Naive thymus-derived CD8-positive, alpha-beta T cell (primary cell): ENCODE data around the gene UBTF. TPM values are rescaled to one million over a fixed set of nuclear protein-coding genes. Genes with fewer than 3 reads are reported as not detected.

Experiments
- ATAC-seq, 2 donors: fragments of 150-1000 bp; cut with Tn5 transposase in 1 of 2; sonication (Bioruptor Pico), chemical (Tn5 transposase) in 1 of 2; 1 replicate in 1 of 2; 2 replicates in 1 of 2; pipeline ENCODE4 v1.10.0; 2021; ENCODE audit warnings: mild to moderate bottlenecking in 2 of 2, moderate library complexity in 2 of 2
- POLR2A ChIA-PET: fragments of 350-600 bp; sonication (Branson Sonifier 250); formaldehyde crosslinking; loops from one replicate; lab custom pipeline; 2021; ENCODE audit warnings: antibody characterized with exemption; lab: Charles Lee
- DNase-seq, 10 donors: peaks; one replicate each; pipeline versions ENCODE4 v3.0.0 to v3.0.0-alpha.2; 2020 to 2022
- H3K27ac Mint-ChIP-seq, 10 donors: one replicate each; pipeline ENCODE4 v1.8.0; 2020 to 2022; ENCODE audit warnings: mild to moderate bottlenecking in 10 of 10, mixed read lengths in 10 of 10, moderate library complexity in 4 of 10, inconsistent platforms in 1 of 10
- H3K27me3 Mint-ChIP-seq, 5 donors: one replicate each; pipeline ENCODE4 v1.8.0; 2021 to 2022; ENCODE audit warnings: mixed read lengths in 5 of 5
- H3K36me3 Mint-ChIP-seq, 3 donors: one replicate each; pipeline ENCODE4 v1.8.0; 2020 to 2022; ENCODE audit warnings: mixed read lengths in 3 of 3, mild to moderate bottlenecking in 2 of 3, inconsistent platforms in 1 of 3
- H3K4me1 Mint-ChIP-seq, 4 donors: one replicate each; pipeline ENCODE4 v1.8.0; 2021 to 2022; ENCODE audit warnings: mixed read lengths in 4 of 4
- H3K4me3 Mint-ChIP-seq, 10 donors: one replicate each; pipeline ENCODE4 v1.8.0; 2020 to 2022; ENCODE audit warnings: mild to moderate bottlenecking in 10 of 10, mixed read lengths in 10 of 10, moderate library complexity in 6 of 10, inconsistent platforms in 1 of 10
- H3K9me3 Mint-ChIP-seq, 9 donors: one replicate each; pipeline ENCODE4 v1.8.0; 2020 to 2022; ENCODE audit warnings: mixed read lengths in 9 of 9, mild to moderate bottlenecking in 3 of 9, inconsistent platforms in 1 of 9, moderate library complexity in 1 of 9
- polyA plus RNA-seq, 3 donors: library from polyadenylated mRNA; unstranded; fragments of 300-500 nt; fragmentation: Illumina TruSeq; gene quantifications; one replicate each; pipeline ENCODE4 v1.2.3, GENCODE V29; 2021
- total RNA-seq, 8 experiments: library from RNA in 2 of 8; stranded (reverse) in 2 of 8; gene quantifications; one replicate each; pipeline ENCODE4 v1.2.3 and lab custom pipeline; 2021 to 2026

UBTF gene
- total and polyA plus RNA-seq, 5 experiments from 2014 or later, result 41.5 to 362 (median 94.2) TPM

DNA sequence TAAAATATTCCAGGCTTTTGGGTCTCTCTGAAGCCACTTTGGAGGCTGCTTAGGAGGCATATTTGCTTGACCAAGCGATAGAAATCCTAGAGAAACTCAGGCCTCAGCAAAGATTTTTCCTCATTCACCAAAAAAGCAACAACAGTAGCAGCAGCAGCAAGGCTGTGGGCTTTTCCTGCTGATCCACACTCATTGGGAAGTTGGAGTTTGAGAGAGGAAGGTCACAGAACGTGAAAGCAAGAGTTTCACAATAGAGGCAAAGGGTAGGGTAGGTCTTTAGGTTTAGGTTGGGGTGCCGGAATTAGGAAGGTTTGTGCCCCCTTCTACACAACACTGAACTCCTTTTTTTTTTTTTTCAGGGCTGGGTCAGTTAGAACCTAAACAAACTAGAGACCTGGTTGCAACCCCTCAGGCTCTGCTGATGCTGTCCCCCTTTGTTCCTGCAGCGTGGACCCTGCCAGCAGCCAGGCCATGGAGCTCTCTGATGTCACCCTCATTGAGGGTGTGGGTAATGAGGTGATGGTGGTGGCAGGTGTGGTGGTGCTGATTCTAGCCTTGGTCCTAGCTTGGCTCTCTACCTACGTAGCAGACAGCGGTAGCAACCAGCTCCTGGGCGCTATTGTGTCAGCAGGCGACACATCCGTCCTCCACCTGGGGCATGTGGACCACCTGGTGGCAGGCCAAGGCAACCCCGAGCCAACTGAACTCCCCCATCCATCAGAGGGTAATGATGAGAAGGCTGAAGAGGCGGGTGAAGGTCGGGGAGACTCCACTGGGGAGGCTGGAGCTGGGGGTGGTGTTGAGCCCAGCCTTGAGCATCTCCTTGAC lies 30.7 kb downstream of the UBTF start:
- Mint-ChIP-seq H3K4me3 (peak overlapping the region; percentile 95 to 100 (median 99)), H3K9me3 (no peaks in the 10 kb centered on the region), H3K36me3 (peaks cover 0 to 31% (median 0%) of the 10 kb centered on the region in 3 donors), H3K27ac (peak overlapping the region; percentile 98 to 100 (median 100)), H3K4me1 (peaks cover 17 to 43% (median 43%) of the 10 kb centered on the region in 4 donors), H3K27me3 (no peaks in the 10 kb centered on the region)
- POLR2A ChIA-PET, result interaction anchor here (0.5 to 6.3 kb wide), 6 partner anchors 11 to 959 kb away, joined by 3 to 111 read pairs (median 4); partner anchors contain the start of genes ATXN7L3, HEXIM1 and UBTF
- no peak for ATAC-seq
- no peak for DNase-seq

DNA sequence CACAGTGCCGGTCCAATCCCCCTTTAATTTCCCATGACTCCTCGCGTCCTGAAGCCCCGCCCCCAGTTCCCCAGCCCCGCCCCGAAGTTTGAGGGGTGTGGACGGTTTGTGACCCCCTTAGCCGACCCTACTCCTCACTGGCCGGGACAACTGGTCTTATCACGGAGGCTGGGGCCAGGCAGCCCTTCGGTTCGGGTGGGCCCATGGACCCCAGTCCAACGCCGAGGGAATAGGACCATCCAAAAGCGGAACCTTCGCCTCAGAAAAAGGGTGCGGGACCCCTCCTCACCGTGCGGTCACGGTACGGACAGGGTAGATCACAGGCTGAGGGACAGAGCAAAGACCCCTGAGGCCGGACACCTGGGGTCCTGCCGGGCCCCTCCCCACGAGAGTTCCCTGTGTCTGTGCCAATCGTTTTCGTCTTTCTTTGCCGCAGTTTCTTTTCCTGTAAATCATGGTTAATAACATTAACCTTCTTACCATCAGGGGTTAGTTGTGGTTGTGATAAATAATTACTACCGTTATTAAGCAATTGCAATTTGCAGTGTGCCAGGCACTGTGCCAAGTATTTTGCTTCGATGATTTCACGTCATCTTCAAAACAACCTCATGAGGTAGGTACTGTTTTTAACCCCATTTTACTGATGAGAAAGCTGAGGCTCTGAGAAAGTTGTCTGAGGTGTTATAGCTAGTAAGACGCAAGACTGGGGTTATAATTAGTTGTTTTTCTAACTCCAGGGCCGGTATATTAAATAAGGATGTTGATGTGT lies 32.2 kb downstream of the UBTF start:
- peak overlapping the region; percentile 98 to 100 (median 100) for H3K27ac Mint-ChIP-seq
- peaks cover 0 to 28% (median 0%) of the 10 kb centered on the region in 3 donors for H3K36me3 Mint-ChIP-seq
- peaks cover 17 to 52% (median 47%) of the 10 kb centered on the region in 4 donors for H3K4me1 Mint-ChIP-seq
- no peaks in the 10 kb centered on the region for H3K27me3 Mint-ChIP-seq
- DNase-seq (no peak), ATAC-seq (peak; percentile 62 to 65)
- no peaks in the 10 kb centered on the region for H3K9me3 Mint-ChIP-seq
- peak overlapping the region; percentile 95 to 100 (median 99) for H3K4me3 Mint-ChIP-seq
- POLR2A ChIA-PET, result interaction anchor here (0.5 to 6.3 kb wide), 17 partner anchors 12 to 974 kb away, joined by 3 to 111 read pairs (median 6); partner anchors contain the start of genes ATXN7L3, HDAC5, HEXIM2 and TMEM101

DNA sequence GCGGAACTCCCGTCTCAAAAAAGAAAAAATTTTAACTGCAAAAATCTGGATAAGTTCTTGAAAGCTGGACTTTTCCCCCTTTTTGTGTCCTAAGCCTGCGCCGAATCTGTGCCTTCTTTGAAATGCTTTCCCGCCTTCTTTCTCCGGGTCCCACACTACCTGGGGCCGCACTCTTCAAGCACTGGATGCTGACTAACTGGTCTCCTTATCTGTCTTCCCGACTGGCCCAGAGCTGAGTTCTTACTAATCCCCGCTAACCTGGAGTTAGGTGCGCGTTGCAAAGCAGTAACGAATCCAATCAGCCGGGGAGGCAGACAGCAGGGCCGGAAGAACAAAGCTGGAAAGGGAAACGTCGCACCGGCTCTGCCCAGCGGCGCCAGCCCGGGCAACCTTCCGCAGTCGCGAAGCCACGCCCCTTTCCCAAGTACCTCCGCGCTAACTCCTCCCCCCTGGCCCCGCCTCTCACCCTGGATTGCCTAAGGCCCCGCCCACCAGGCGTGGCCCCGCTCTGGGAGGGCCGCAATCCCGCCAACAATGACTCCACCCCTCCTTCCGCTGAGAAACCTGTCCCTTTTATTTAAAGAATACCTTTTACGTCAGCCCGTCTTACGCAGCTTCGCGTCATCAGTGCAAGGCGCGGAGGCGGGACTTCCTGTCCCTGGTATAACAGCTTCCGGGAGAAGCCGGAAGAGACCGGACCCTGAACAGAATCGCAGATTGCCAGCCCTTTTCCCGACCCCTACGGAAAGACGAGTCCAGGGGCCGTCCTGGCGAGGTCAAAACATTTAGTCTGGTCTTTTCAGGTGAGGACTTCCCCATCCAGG lies 33.0 kb downstream of the UBTF start, which contains the start of gene TMUB2:
TMUB2 (plus strand) TSS at position 666 of the 824 bp plus-strand sequence. CDS start 737 bp downstream, outside the sequence.
- Mint-ChIP-seq H3K27ac (peak within 1 kb of the TSS; percentile 98 to 100 (median 100)), H3K27me3 (no peaks in the 10 kb centered on the region), H3K4me1 (peaks cover 23 to 58% (median 49%) of the 10 kb centered on the region in 4 donors), H3K9me3 (no peaks in the 10 kb centered on the region), H3K4me3 (peak within 1 kb of the TSS; percentile 95 to 100 (median 99)), H3K36me3 (peaks cover 0 to 34% (median 5%) of the 10 kb centered on the region in 3 donors)
- DNase-seq, result peak; percentile 98 to 100 (median 99)
- POLR2A ChIA-PET, result interaction anchor here (0.5 to 6.3 kb wide), 20 partner anchors 13 to 975 kb away, joined by 3 to 111 read pairs (median 6); partner anchors contain the start of genes ASB16, ATXN7L3, HDAC5 and HEXIM2
- ATAC-seq, result peak; percentile 88 to 90

DNA sequence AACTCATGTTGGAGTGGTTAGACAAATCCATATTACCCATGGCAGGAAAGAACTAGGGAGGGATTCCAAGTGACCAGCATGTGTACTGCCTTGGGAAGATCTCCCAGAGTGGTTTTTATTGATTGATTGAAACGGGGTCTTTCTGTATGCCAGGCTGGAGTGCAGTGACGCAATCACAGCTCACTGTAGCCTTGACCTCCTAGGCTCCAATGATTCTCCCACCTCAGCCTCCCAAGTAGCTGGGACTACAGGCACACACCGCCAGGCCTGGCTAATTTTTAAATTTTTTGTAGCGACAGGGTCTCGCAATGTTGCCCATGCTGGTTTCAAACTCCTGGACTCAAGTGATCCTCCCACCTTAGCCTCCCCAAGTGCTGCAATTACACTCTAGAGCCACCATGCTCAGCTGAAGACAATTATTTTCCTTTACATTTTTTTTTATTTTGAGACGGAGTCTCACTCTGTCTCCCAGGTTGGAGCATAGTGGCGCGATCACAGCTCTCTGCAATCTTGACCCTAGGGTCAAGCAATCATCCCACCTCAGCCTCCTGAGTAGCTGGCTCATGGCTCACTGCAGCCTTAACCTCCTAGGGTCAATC lies 35.2 kb downstream of the UBTF start:
- H3K9me3 Mint-ChIP-seq, result no peaks in the 10 kb centered on the region
- H3K4me3 Mint-ChIP-seq, result peak overlapping the region in 7 of 10 donors; percentile 15 to 100 (median 48)
- no peaks in the 10 kb centered on the region for H3K27me3 Mint-ChIP-seq
- ATAC-seq (no peak), DNase-seq (no peak)
- peaks cover 0 to 25% (median 6%) of the 10 kb centered on the region in 3 donors for H3K36me3 Mint-ChIP-seq
- POLR2A ChIA-PET, result interaction anchor here (1.0 to 6.3 kb wide), 5 partner anchors 8 to 143 kb away, joined by 3 to 111 read pairs (median 10); partner anchors contain the start of genes ATXN7L3, HDAC5 and UBTF
- H3K4me1 Mint-ChIP-seq, result peaks cover 20 to 53% (median 44%) of the 10 kb centered on the region in 4 donors
- H3K27ac Mint-ChIP-seq, result peak overlapping the region in 6 of 10 donors; percentile 19 to 62 (median 38)

DNA sequence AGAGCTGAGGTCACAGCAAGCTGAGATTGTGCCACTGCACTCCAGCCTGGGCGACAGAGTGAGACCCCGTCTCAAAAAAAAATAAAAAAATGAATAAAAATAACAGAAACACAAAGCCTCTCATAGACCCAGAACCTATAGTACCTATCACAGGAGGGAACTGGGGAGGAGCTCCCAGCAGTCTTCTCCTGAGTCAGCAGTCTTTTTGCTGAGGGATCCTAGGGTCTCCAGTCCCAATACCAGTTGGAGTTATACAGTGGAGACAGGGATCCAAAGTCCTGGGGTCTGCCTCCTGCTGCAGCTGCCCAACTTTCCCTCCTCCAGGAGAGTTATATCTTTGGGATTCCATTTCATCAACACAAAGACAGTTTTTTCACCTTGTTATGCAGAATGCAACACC lies 36.5 kb downstream of the UBTF start:
- Mint-ChIP-seq H3K27ac (peak overlapping the region in 3 of 10 donors; percentile 31 to 67 (median 62)), H3K27me3 (no peaks in the 10 kb centered on the region), H3K4me1 (peaks cover 20 to 48% (median 40%) of the 10 kb centered on the region in 4 donors), H3K9me3 (no peaks in the 10 kb centered on the region), H3K4me3 (peak overlapping the region in 4 of 10 donors; percentile 28 to 74 (median 34)), H3K36me3 (peaks cover 0 to 29% (median 6%) of the 10 kb centered on the region in 3 donors)
- no peak for ATAC-seq
- no peak for DNase-seq
- POLR2A ChIA-PET, result interaction anchor here (1.7 kb wide), 1 partner anchor 144 kb away, joined by 10 read pairs; no protein-coding TSS in a partner anchor

DNA sequence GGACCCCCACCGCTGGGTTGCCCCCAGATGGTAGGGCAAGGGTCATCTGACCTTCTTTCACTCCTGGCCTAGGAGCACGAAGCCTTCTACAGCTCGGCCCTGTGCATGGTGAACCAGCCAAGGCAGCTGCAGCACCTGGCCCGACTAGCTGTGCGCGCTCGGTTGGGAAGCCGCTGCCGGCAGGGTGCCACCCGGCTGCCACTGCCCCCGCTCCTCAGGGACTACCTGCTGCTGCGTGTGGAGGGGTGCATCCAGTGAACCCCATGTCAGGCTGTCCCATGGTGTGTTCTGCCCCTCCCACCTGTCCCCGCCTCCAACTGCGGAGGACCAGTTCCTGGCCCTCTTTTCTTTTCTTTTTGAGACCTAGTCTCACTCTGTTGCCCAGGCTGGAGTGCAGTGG lies 41.3 kb downstream of the UBTF start:
- Mint-ChIP-seq H3K36me3 (peaks cover 0 to 28% (median 12%) of the 10 kb centered on the region in 3 donors), H3K4me1 (peaks cover 4 to 12% (median 9%) of the 10 kb centered on the region in 4 donors), H3K4me3 (no peak overlapping the region), H3K27me3 (no peaks in the 10 kb centered on the region), H3K9me3 (no peaks in the 10 kb centered on the region), H3K27ac (peak overlapping the region in 1 of 10 donors; percentile 56)
- POLR2A ChIA-PET, result no interaction called here
- DNase-seq, result no peak
- ATAC-seq, result no peak

DNA sequence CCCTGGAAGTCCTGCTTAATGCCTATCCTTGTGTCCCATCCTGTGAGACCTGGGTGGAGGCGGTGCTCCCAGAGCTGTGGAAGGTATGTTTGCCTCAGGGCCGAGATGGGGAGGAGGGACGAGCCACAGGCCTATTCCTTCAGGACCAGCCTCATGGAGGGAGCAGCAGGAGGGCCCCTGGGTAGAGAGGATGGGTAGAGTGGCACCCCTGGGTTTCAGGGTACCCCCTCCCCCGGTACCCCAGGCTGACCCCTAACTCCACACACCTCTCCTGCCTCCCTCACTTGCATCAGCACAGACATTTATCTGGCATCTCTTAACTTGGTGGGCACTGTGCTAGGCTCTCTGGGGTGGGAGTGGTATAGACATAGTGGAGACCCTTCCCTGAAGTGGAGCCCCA lies 41.8 kb downstream of the UBTF start:
- no peak for ATAC-seq
- peaks cover 0 to 28% (median 12%) of the 10 kb centered on the region in 3 donors for H3K36me3 Mint-ChIP-seq
- no peak for DNase-seq
- no peaks in the 10 kb centered on the region for H3K27me3 Mint-ChIP-seq
- peak overlapping the region in 3 of 10 donors; percentile 56 to 64 (median 56) for H3K27ac Mint-ChIP-seq
- no peaks in the 10 kb centered on the region for H3K9me3 Mint-ChIP-seq
- POLR2A ChIA-PET, result no interaction called here
- H3K4me1 Mint-ChIP-seq, result peaks cover 4 to 10% (median 7%) of the 10 kb centered on the region in 4 donors
- H3K4me3 Mint-ChIP-seq, result no peak overlapping the region

DNA sequence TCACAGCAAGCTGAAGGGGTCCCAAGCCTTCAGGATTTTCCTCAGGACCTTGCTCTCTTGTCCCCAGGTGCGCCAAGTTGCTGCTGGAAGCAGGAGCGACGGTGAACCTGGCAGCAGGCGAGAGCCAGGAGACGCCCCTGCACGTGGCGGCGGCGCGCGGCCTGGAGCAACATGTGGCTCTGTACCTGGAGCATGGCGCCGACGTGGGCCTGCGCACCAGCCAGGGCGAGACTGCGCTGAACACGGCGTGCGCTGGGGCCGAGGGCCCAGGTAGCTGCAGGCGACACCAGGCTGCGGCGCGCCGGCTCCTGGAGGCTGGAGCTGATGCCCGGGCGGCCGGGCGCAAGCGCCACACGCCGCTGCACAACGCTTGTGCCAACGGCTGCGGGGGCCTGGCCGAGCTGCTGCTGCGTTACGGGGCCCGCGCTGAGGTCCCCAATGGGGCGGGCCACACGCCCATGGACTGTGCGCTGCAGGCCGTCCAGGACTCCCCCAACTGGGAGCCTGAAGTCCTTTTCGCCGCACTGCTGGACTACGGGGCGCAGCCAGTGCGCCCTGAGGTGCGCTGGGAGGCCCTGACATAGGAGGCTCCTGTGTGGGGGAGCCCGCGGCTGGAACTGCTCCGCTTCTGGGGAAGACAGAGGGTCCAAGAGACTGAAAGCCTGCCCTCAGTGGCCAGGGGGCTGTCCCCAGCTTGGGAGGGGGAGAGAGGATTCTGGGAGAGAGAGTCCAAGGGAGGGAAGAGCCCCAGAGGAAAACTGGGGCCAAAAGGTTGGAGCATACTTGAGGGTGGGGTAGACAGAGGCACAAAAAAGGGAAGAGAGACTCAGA lies 42.6 kb downstream of the UBTF start:
- no peak overlapping the region for H3K4me3 Mint-ChIP-seq
- no peaks in the 10 kb centered on the region for H3K27me3 Mint-ChIP-seq
- DNase-seq (no peak), ATAC-seq (no peak)
- H3K9me3 Mint-ChIP-seq, result no peaks in the 10 kb centered on the region
- H3K27ac Mint-ChIP-seq, result peak overlapping the region in 5 of 10 donors; percentile 17 to 76 (median 56)
- POLR2A ChIA-PET, result interaction anchor here (1.3 kb wide), 1 partner anchor 8 kb away, joined by 3 read pairs; no protein-coding TSS in a partner anchor
- peaks cover 3 to 7% (median 5%) of the 10 kb centered on the region in 4 donors for H3K4me1 Mint-ChIP-seq
- peaks cover 0 to 25% (median 10%) of the 10 kb centered on the region in 3 donors for H3K36me3 Mint-ChIP-seq

DNA sequence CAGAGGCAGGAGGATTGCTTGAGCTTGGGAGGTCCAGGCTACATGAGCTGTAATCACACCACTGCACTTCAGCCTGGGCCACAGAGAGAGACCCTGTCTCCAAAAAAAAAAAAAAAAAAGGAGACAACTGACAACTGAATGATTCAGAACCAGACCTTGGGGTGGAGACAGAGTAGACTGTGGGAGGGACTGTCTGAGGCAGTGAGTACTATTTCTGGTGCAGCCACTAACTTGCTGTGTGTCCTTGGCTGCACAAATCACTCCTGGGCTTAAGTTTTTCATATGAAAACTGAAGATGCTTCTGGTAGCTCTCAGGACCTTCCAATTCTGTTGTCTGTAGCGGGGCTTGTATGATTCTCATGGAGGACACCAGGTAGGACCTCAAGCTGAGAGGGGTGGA lies 43.2 kb downstream of the UBTF start:
- peak overlapping the region in 4 of 10 donors; percentile 17 to 76 (median 62) for H3K27ac Mint-ChIP-seq
- H3K36me3 Mint-ChIP-seq, result peaks cover 0 to 19% (median 7%) of the 10 kb centered on the region in 3 donors
- peaks cover 0 to 6% (median 3%) of the 10 kb centered on the region in 4 donors for H3K4me1 Mint-ChIP-seq
- POLR2A ChIA-PET, result interaction anchor here (1.3 kb wide), 1 partner anchor 8 kb away, joined by 3 read pairs; no protein-coding TSS in a partner anchor
- ATAC-seq (no peak), DNase-seq (no peak)
- H3K9me3 Mint-ChIP-seq, result no peaks in the 10 kb centered on the region
- no peaks in the 10 kb centered on the region for H3K27me3 Mint-ChIP-seq
- no peak overlapping the region for H3K4me3 Mint-ChIP-seq

DNA sequence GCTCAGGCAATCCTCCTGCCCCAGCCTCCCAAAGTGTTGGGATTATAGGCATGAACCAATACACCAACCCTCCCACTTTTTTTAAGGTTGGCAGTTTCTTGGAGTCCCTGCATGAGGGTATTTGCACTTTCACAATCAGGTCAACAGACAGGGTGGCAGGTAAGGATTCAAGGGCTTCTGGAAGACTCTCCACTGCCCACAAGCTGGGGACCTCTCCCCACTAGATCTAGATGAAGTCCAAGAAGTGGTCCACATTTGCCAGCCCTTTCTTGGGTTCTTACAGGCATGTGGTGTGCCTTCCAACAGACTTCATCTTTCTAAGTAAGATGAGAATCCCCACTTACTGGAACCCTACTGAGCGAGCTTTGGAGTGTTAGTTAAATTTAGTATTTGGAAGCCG lies 45.0 kb downstream of the UBTF start:
- Mint-ChIP-seq H3K4me1 (peaks cover 0 to 8% (median 3%) of the 10 kb centered on the region in 4 donors), H3K4me3 (no peak overlapping the region), H3K9me3 (no peaks in the 10 kb centered on the region), H3K36me3 (peaks cover 0 to 18% (median 7%) of the 10 kb centered on the region in 3 donors), H3K27ac (no peak overlapping the region), H3K27me3 (no peaks in the 10 kb centered on the region)
- ATAC-seq (no peak), DNase-seq (no peak)
- POLR2A ChIA-PET, result interaction anchor here (3.0 kb wide), 1 partner anchor 12 kb away, joined by 10 read pairs; the partner anchor contains the start of gene TMUB2
